Upper lobe of left lung (tissue), 6 donors: Measurements from ENCODE around the gene FBXL13. TPM values are rescaled to one million over a fixed set of nuclear protein-coding genes. Genes with fewer than 3 reads are reported as not detected.

Source experiments
- ATAC-seq, 2 donors: fragments of 200-7000 bp; cut with Tn5 transposase; one replicate each; pipeline ENCODE4 v1.9.1; 2022; ENCODE audit warnings: mild to moderate bottlenecking in 2 of 2, moderate library complexity in 2 of 2; ENCODE audit not compliant: low FRiP score in 2 of 2
- DNase-seq, 2 donors: peaks; one replicate each; pipeline ENCODE4 v3.0.0-alpha.2; 2019 to 2020
- H3K27ac ChIP-seq, 4 donors: fragments of 200-600 bp; sonication (generic); one replicate each; pipeline ENCODE4 v1.5.1; 2016 to 2019
- H3K27me3 ChIP-seq, 4 donors: fragments of 200-600 bp; sonication (generic); one replicate each; pipeline ENCODE4 v1.5.1; 2017 to 2019
- H3K36me3 ChIP-seq, 4 donors: fragments of 200-600 bp; sonication (generic); one replicate each; pipeline ENCODE4 v1.5.1; 2016 to 2019
- H3K4me1 ChIP-seq, 4 donors: fragments of 200-600 bp; sonication (generic); one replicate each; pipeline ENCODE4 v1.5.1; 2018 to 2019
- H3K4me3 ChIP-seq, 4 donors: fragments of 200-600 bp; sonication (generic); one replicate each; pipeline ENCODE4 v1.5.1; 2017 to 2019; ENCODE audit warnings: mild to moderate bottlenecking in 2 of 4, moderate library complexity in 1 of 4
- H3K9me3 ChIP-seq, 4 donors: fragments of 200-600 bp; sonication (generic); one replicate each; pipeline ENCODE4 v1.5.1; 2018 to 2019
- EP300 ChIP-seq, 4 donors: sonication (generic); formaldehyde crosslinking; IDR thresholded peaks; one replicate each; pipeline ENCODE4 v1.5.1; 2017; ENCODE audit warnings: antibody characterized with exemption in 4 of 4, control low read depth in 2 of 4
- POLR2A ChIP-seq, 4 donors: fragments of 450-650 bp; IDR thresholded peaks; one replicate each; pipeline ENCODE4 v1.5.1; 2016 to 2017; ENCODE audit warnings: antibody characterized with exemption in 4 of 4, mild to moderate bottlenecking in 2 of 4
- POLR2AphosphoS5 ChIP-seq, 2 donors: sonication (generic); formaldehyde crosslinking; IDR thresholded peaks; one replicate each; pipeline ENCODE4 v1.5.1; 2017; ENCODE audit warnings: antibody characterized with exemption in 2 of 2
- WGBS, 2 donors: methylation state at CpG; one replicate each; pipeline ENCODE4 v1.1.5; 2017 to 2018; 5-methylcytosine and 5-hydroxymethylcytosine counted together
- total RNA-seq, 6 donors: library from RNA; depleted of rRNA in 4 of 6; stranded (reverse); fragments of >200 nt in 4 of 6; gene quantifications; one replicate each; pipeline versions ENCODE4 v1.1.0 to v1.2.1, GENCODE V29; 2016 to 2021
- TF ChIP-seq, protein P1 (sequence below), 6 experiments: fragments of 450-650 bp in 4 of 6; fragments of 200-600 bp in 2 of 6; sonication (generic) in 2 of 6; IDR thresholded peaks; one replicate each; pipeline ENCODE4 v1.5.1; 2016 to 2019; ENCODE audit warnings: antibody characterized with exemption in 6 of 6
- donor health status: DM: no; HTN: no; CAD: no; lungs with moderate emphysema.
- donor health status: DM: no; HTN: yes; CAD: no; lungs with severe emphysema.

FBXL13 gene
- total RNA-seq, 6 donors from 2014 or later, result 1.6 to 11.6 (median 2.9) TPM

GRCh38 chr7:103119791-103120291 is 45.2 kb upstream of the FBXL13 start:
- Histone ChIP-seq H3K4me3 (no peak overlapping the region), H3K36me3 (peaks cover 0 to 41% (median 9%) of the 10 kb centered on the region in 4 donors), H3K27me3 (no peaks in the 10 kb centered on the region), H3K27ac (no peak overlapping the region), H3K9me3 (no peaks in the 10 kb centered on the region), H3K4me1 (no peaks in the 10 kb centered on the region)
- DNase-seq (no peak), ATAC-seq (no peak)
- TF ChIP-seq POLR2AphosphoS5 (IDR thresholded peaks at IDR 0.05) (no peak), POLR2A (IDR thresholded peaks at IDR 0.05) (no peak), EP300 (IDR thresholded peaks at IDR 0.05) (no peak)
- TF ChIP-seq, protein P1, sequence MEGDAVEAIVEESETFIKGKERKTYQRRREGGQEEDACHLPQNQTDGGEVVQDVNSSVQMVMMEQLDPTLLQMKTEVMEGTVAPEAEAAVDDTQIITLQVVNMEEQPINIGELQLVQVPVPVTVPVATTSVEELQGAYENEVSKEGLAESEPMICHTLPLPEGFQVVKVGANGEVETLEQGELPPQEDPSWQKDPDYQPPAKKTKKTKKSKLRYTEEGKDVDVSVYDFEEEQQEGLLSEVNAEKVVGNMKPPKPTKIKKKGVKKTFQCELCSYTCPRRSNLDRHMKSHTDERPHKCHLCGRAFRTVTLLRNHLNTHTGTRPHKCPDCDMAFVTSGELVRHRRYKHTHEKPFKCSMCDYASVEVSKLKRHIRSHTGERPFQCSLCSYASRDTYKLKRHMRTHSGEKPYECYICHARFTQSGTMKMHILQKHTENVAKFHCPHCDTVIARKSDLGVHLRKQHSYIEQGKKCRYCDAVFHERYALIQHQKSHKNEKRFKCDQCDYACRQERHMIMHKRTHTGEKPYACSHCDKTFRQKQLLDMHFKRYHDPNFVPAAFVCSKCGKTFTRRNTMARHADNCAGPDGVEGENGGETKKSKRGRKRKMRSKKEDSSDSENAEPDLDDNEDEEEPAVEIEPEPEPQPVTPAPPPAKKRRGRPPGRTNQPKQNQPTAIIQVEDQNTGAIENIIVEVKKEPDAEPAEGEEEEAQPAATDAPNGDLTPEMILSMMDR (IDR thresholded peaks at IDR 0.05), result no peak
- 97 to 99% methylated on average over 11 of the region's 11 CpGs for WGBS, 2 donors

- Histone ChIP-seq H3K27me3 (no peaks in the 10 kb centered on the region), H3K9me3 (no peaks in the 10 kb centered on the region), H3K36me3 (peaks cover 0 to 43% (median 7%) of the 10 kb centered on the region in 4 donors), H3K27ac (no peak overlapping the region), H3K4me3 (no peak overlapping the region), H3K4me1 (no peaks in the 10 kb centered on the region)
- WGBS, 2 donors, result 92 to 93% methylated on average over 2 of the region's 2 CpGs
- TF ChIP-seq, protein P1 (IDR thresholded peaks at IDR 0.05), result no peak
- TF ChIP-seq EP300 (IDR thresholded peaks at IDR 0.05), result no peak
- TF ChIP-seq POLR2AphosphoS5 (IDR thresholded peaks at IDR 0.05), result no peak
- TF ChIP-seq POLR2A (IDR thresholded peaks at IDR 0.05), result no peak
- DNase-seq (no peak), ATAC-seq (no peak)
Observed at GRCh38 chr7:103117465-103117864, 42.9 kb upstream of the FBXL13 start.

- no peak for DNase-seq
- H3K36me3 ChIP-seq, result peaks cover 0 to 40% (median 7%) of the 10 kb centered on the region in 4 donors
- H3K4me3 ChIP-seq, result no peak overlapping the region
- TF ChIP-seq EP300 (IDR thresholded peaks at IDR 0.05) (no peak), POLR2AphosphoS5 (IDR thresholded peaks at IDR 0.05) (no peak), POLR2A (IDR thresholded peaks at IDR 0.05) (no peak)
- TF ChIP-seq, protein P1 (IDR thresholded peaks at IDR 0.05), result no peak
- no peaks in the 10 kb centered on the region for H3K4me1 ChIP-seq
- no peaks in the 10 kb centered on the region for H3K9me3 ChIP-seq
- ATAC-seq, result no peak
- H3K27ac ChIP-seq, result no peak overlapping the region
- H3K27me3 ChIP-seq, result no peaks in the 10 kb centered on the region
Observed at GRCh38 chr7:103116991-103117390, 42.4 kb upstream of the FBXL13 start.

GRCh38 chr7:103116511-103116910 is 41.9 kb upstream of the FBXL13 start:
- Histone ChIP-seq H3K36me3 (peaks cover 0 to 36% (median 5%) of the 10 kb centered on the region in 4 donors), H3K27me3 (no peaks in the 10 kb centered on the region), H3K27ac (no peak overlapping the region), H3K4me1 (no peaks in the 10 kb centered on the region), H3K4me3 (no peak overlapping the region), H3K9me3 (no peaks in the 10 kb centered on the region)
- DNase-seq (no peak), ATAC-seq (no peak)
- 88 to 90% methylated on average over 1 of the region's 1 CpG for whole genome bisulfite sequencing, 2 donors
- TF ChIP-seq, protein P1 (IDR thresholded peaks at IDR 0.05), result no peak

DNA sequence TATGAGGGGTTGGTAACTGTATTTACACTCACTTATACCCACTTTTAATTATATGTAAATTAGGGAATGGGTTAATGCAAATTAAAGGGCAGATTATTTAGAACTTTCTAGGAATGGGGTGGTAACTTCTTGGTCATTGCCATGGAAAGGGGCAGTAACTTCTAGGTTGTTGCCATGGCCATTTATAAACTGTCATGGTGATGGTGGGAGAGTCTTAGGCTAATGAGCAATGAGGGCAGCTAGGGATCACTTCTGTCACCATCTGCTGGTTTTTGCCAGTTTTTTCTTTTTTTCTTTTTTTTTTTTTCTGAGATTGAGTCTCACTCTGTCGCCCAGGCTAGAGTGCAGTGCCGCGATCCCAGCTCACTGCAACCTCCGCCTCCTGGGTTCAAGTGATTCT is 41.2 kb upstream of the FBXL13 start:
- ATAC-seq, result no peak
- Histone ChIP-seq H3K27me3 (no peaks in the 10 kb centered on the region), H3K4me1 (no peaks in the 10 kb centered on the region), H3K36me3 (peaks cover 0 to 28% (median 5%) of the 10 kb centered on the region in 4 donors), H3K4me3 (no peak overlapping the region), H3K27ac (no peak overlapping the region), H3K9me3 (no peaks in the 10 kb centered on the region)
- TF ChIP-seq, protein P1 (IDR thresholded peaks at IDR 0.05), result no peak
- no peak for TF ChIP-seq POLR2AphosphoS5 (IDR thresholded peaks at IDR 0.05)
- DNase-seq, result no peak
- WGBS, 2 donors, result 99 to 100% methylated on average over 4 of the region's 4 CpGs
